Measurements from ENCODE around the gene MED12L.

- TF ChIP-seq POLR2A (IDR thresholded peaks at IDR 0.05) (no peak), CTCF (IDR thresholded peaks at IDR 0.05) (no peak), POLR2AphosphoS5 (IDR thresholded peaks at IDR 0.05) (no peak), EP300 (IDR thresholded peaks at IDR 0.05) (no peak)
Observed at GRCh38 chr3:151133917-151134450, 48.5 kb downstream of the MED12L start.
